SH-SY5Y (cell line): ENCODE results near the gene MEF2A.

Experiments
- GATA2 ChIP-seq: IDR thresholded peaks from 2 replicates; pipeline ENCODE4 v1.6.1; 2011; ENCODE audit warnings: mild to moderate bottlenecking, low read depth, low read length
- GATA3 ChIP-seq: IDR thresholded peaks from 2 replicates; pipeline ENCODE4 v1.6.1; 2011; ENCODE audit warnings: low read depth, mild to moderate bottlenecking, low read length, moderate library complexity

GRCh38 chr15:99571299-99571698, 5.5 kb downstream of the MEF2A start:
- no peak for TF ChIP-seq GATA3
- no peak for TF ChIP-seq GATA2
